Measurements from ENCODE around the gene ANO3.

The ANO3 gene

DNA sequence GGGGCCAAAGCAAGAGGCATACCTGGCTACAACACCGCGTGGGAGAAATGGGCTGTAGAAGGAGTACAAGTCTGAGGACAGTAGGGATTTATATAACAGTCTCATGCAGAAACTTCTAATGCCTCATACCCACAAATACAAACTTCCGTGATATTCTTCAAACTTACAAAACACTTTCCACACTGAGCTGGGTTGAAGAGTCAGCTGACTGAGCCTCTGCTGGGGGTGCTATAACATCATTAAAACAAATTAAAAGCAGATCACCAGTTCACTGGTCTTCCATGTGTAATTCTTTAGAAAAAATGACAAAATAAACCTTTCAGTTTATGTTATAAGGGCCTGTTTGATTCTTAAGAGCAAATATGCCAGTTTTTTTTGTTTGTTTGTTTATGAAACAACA is 148.1 kb downstream of the ANO3 start:
- no peaks in the 10 kb centered on the region for H3K27me3 ChIP-seq (ENCODE audit: insufficient read depth, low read length)
- no peak overlapping the region for H4K91ac ChIP-seq (ENCODE audit: low read depth, low read length)
- no peak overlapping the region for H3K23ac ChIP-seq (ENCODE audit: low read length)
- H2BK5ac ChIP-seq (ENCODE audit: low read depth, low read length, poor library complexity) = no peak overlapping the region
- no peak overlapping the region for H3K18ac ChIP-seq (ENCODE audit: low read length)
- H3K4me1 ChIP-seq (ENCODE audit: control insufficient read depth in 1 of 2, insufficient read depth in 2 of 2, low read length in 2 of 2) = no peaks in the 10 kb centered on the region
- no peak overlapping the region for H2AK5ac ChIP-seq (ENCODE audit: low read length)
- H2AFZ ChIP-seq (ENCODE audit: insufficient read depth, low read length, poor library complexity) = no peak overlapping the region
- no peak for DNase-seq
- H3K4me3 ChIP-seq (ENCODE audit: low read depth, low read length) = no peak overlapping the region
- no CpG with 5 or more reads among the region's 3 CpGs for WGBS (ENCODE audit: extremely low coverage, insufficient coverage, insufficient read length)
- H4K12ac ChIP-seq (ENCODE audit: low read depth, low read length) = no peak overlapping the region
- no peak overlapping the region for H3K14ac ChIP-seq (ENCODE audit: low read length)
- H3K27ac ChIP-seq (ENCODE audit: low read depth, low read length) = no peak overlapping the region
- H3K79me2 ChIP-seq (ENCODE audit: control insufficient read depth, insufficient read depth, low read length, poor library complexity) = no peaks in the 10 kb centered on the region
- H2BK120ac ChIP-seq (ENCODE audit: insufficient read depth, low read length, poor library complexity) = no peak overlapping the region
- H3K9ac ChIP-seq (ENCODE audit: low read length) = no peak overlapping the region
- H3K36me3 ChIP-seq (ENCODE audit: control insufficient read depth in 1 of 2, insufficient read depth in 2 of 2, low read length in 2 of 2) = no peaks in the 10 kb centered on the region
- H4K8ac ChIP-seq (ENCODE audit: low read depth, low read length) = no peak overlapping the region
- H3K4me2 ChIP-seq (ENCODE audit: low read length) = no peak overlapping the region
- no peak overlapping the region for H3K4ac ChIP-seq (ENCODE audit: low read depth, low read length)
- peaks cover 3% of the 10 kb centered on the region for H3K9me3 ChIP-seq (ENCODE audit: insufficient read depth, low read depth, low read length)
- no peaks in the 10 kb centered on the region for H3K79me1 ChIP-seq (ENCODE audit: low read length)
- no peak overlapping the region for H2BK12ac ChIP-seq (ENCODE audit: low read length)

DNA sequence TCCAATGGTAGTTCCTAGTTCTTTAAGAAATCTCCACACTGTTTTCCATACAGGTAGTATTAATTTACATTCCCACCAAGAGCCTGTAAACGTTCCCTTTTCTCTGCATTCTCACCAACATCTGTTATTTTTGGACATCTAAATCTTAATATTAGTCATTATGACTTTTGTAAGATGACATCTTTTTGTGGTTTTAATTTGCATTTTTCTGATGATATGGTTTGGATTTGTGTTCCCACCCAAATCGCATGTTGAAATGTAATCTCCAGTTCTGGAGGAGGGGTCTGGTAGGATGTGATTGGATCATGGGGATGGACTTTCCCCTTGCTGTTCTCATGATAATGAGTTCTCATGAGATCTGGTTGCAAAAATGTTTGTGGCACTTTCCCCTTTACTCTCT is 151.2 kb downstream of the ANO3 start:
- H3K4me3 ChIP-seq (ENCODE audit: low read depth, low read length) = no peak overlapping the region
- H3K9me3 ChIP-seq (ENCODE audit: insufficient read depth, low read depth, low read length) = peaks cover 3% of the 10 kb centered on the region
- H3K4me1 ChIP-seq (ENCODE audit: control insufficient read depth in 1 of 2, insufficient read depth in 2 of 2, low read length in 2 of 2) = no peaks in the 10 kb centered on the region
- no peaks in the 10 kb centered on the region for H3K36me3 ChIP-seq (ENCODE audit: control insufficient read depth in 1 of 2, insufficient read depth in 2 of 2, low read length in 2 of 2)
- H3K14ac ChIP-seq (ENCODE audit: low read length) = no peak overlapping the region
- H2BK12ac ChIP-seq (ENCODE audit: low read length) = no peak overlapping the region
- H3K9ac ChIP-seq (ENCODE audit: low read length) = no peak overlapping the region
- no peaks in the 10 kb centered on the region for H3K27me3 ChIP-seq (ENCODE audit: insufficient read depth, low read length)
- H2AFZ ChIP-seq (ENCODE audit: insufficient read depth, low read length, poor library complexity) = no peak overlapping the region
- no peak overlapping the region for H3K4me2 ChIP-seq (ENCODE audit: low read length)
- no peaks in the 10 kb centered on the region for H3K79me1 ChIP-seq (ENCODE audit: low read length)
- H3K79me2 ChIP-seq (ENCODE audit: control insufficient read depth, insufficient read depth, low read length, poor library complexity) = no peaks in the 10 kb centered on the region
- no CpG with 5 or more reads among the region's 2 CpGs for WGBS (ENCODE audit: extremely low coverage, insufficient coverage, insufficient read length)
- H3K4ac ChIP-seq (ENCODE audit: low read depth, low read length) = no peak overlapping the region
- no peak overlapping the region for H2BK120ac ChIP-seq (ENCODE audit: insufficient read depth, low read length, poor library complexity)
- no peak overlapping the region for H4K12ac ChIP-seq (ENCODE audit: low read depth, low read length)
- no peak for DNase-seq
- no peak overlapping the region for H4K91ac ChIP-seq (ENCODE audit: low read depth, low read length)
- no peak overlapping the region for H3K23ac ChIP-seq (ENCODE audit: low read length)
- no peak overlapping the region for H4K8ac ChIP-seq (ENCODE audit: low read depth, low read length)
- no peak overlapping the region for H3K27ac ChIP-seq (ENCODE audit: low read depth, low read length)
- H3K18ac ChIP-seq (ENCODE audit: low read length) = no peak overlapping the region
- no peak overlapping the region for H2AK5ac ChIP-seq (ENCODE audit: low read length)
- H2BK5ac ChIP-seq (ENCODE audit: low read depth, low read length, poor library complexity) = no peak overlapping the region

DNA sequence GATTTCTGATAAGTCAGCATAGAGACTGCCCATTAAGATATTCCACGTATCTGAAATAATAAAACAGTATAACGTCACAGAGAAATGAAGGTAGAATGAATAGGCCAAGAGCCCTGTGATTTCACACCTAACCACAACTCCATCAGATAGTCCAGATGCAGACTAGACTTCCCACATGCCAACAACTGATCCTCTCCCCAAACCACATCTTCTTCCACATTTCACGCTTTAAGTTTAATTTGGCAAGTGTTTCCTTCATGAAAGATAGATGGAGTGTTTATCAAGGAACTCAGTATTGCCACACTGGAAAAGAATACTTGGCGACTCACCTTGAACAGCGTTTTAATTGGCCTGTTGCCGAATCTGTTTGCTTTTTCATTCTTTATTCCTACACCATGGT is 158.6 kb downstream of the ANO3 start:
- no peaks in the 10 kb centered on the region for H3K36me3 ChIP-seq (ENCODE audit: control insufficient read depth in 1 of 2, insufficient read depth in 2 of 2, low read length in 2 of 2)
- H2AK5ac ChIP-seq (ENCODE audit: low read length) = no peak overlapping the region
- H2AFZ ChIP-seq (ENCODE audit: insufficient read depth, low read length, poor library complexity) = no peak overlapping the region
- no peak overlapping the region for H2BK5ac ChIP-seq (ENCODE audit: low read depth, low read length, poor library complexity)
- no peak overlapping the region for H3K14ac ChIP-seq (ENCODE audit: low read length)
- no peaks in the 10 kb centered on the region for H3K27me3 ChIP-seq (ENCODE audit: insufficient read depth, low read length)
- H3K27ac ChIP-seq (ENCODE audit: low read depth, low read length) = no peak overlapping the region
- no peak overlapping the region for H3K4me3 ChIP-seq (ENCODE audit: low read depth, low read length)
- H2BK12ac ChIP-seq (ENCODE audit: low read length) = no peak overlapping the region
- peaks cover 6% of the 10 kb centered on the region for H3K9me3 ChIP-seq (ENCODE audit: insufficient read depth, low read depth, low read length)
- DNase-seq = no peak
- H2BK120ac ChIP-seq (ENCODE audit: insufficient read depth, low read length, poor library complexity) = no peak overlapping the region
- H3K18ac ChIP-seq (ENCODE audit: low read length) = no peak overlapping the region
- H4K8ac ChIP-seq (ENCODE audit: low read depth, low read length) = no peak overlapping the region
- H3K9ac ChIP-seq (ENCODE audit: low read length) = no peak overlapping the region
- whole genome bisulfite sequencing (ENCODE audit: extremely low coverage, insufficient coverage, insufficient read length) = no CpG with 5 or more reads among the region's 6 CpGs
- H4K12ac ChIP-seq (ENCODE audit: low read depth, low read length) = no peak overlapping the region
- no peaks in the 10 kb centered on the region for H3K79me2 ChIP-seq (ENCODE audit: control insufficient read depth, insufficient read depth, low read length, poor library complexity)
- no peaks in the 10 kb centered on the region for H3K79me1 ChIP-seq (ENCODE audit: low read length)
- H4K91ac ChIP-seq (ENCODE audit: low read depth, low read length) = no peak overlapping the region
- no peak overlapping the region for H3K4ac ChIP-seq (ENCODE audit: low read depth, low read length)
- no peak overlapping the region for H3K23ac ChIP-seq (ENCODE audit: low read length)
- H3K4me2 ChIP-seq (ENCODE audit: low read length) = no peak overlapping the region
- H3K4me1 ChIP-seq (ENCODE audit: control insufficient read depth in 1 of 2, insufficient read depth in 2 of 2, low read length in 2 of 2) = no peaks in the 10 kb centered on the region

DNA sequence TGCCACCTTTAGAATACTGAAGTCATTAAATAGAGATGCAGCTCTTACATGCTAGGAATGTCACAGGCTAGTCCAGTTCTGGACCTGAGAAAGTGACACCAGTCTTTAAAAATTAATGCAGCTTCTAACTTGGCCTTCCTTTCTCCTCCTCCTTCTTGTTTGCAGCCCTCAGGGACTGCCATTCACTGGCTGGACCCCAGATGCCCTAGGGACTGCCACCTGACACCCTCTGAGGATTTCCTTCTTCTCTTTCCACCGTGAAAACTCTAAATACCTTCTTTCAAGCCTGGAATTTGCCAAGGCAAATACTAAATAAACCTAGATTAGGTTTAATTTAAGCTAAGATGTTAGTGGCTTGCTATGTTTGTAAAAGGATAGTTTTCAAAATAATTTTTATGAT is 161.7 kb downstream of the ANO3 start:
- Histone ChIP-seq H2AFZ (ENCODE audit: insufficient read depth, low read length, poor library complexity) (no peak overlapping the region), H2BK120ac (ENCODE audit: insufficient read depth, low read length, poor library complexity) (no peak overlapping the region), H4K91ac (ENCODE audit: low read depth, low read length) (no peak overlapping the region), H4K12ac (ENCODE audit: low read depth, low read length) (no peak overlapping the region), H3K4me2 (ENCODE audit: low read length) (no peak overlapping the region), H3K9ac (ENCODE audit: low read length) (no peak overlapping the region), H3K79me2 (ENCODE audit: control insufficient read depth, insufficient read depth, low read length, poor library complexity) (no peaks in the 10 kb centered on the region), H3K79me1 (ENCODE audit: low read length) (no peaks in the 10 kb centered on the region), H3K4me1 (ENCODE audit: control insufficient read depth in 1 of 2, insufficient read depth in 2 of 2, low read length in 2 of 2) (no peaks in the 10 kb centered on the region), H3K9me3 (ENCODE audit: insufficient read depth, low read depth, low read length) (peaks cover 4% of the 10 kb centered on the region), H3K27ac (ENCODE audit: low read depth, low read length) (no peak overlapping the region), H3K23ac (ENCODE audit: low read length) (no peak overlapping the region), H2AK5ac (ENCODE audit: low read length) (no peak overlapping the region), H2BK12ac (ENCODE audit: low read length) (no peak overlapping the region), H4K8ac (ENCODE audit: low read depth, low read length) (no peak overlapping the region), H3K18ac (ENCODE audit: low read length) (no peak overlapping the region), H3K36me3 (ENCODE audit: control insufficient read depth in 1 of 2, insufficient read depth in 2 of 2, low read length in 2 of 2) (no peaks in the 10 kb centered on the region), H3K27me3 (ENCODE audit: insufficient read depth, low read length) (no peaks in the 10 kb centered on the region), H3K4ac (ENCODE audit: low read depth, low read length) (no peak overlapping the region), H3K14ac (ENCODE audit: low read length) (no peak overlapping the region), H3K4me3 (ENCODE audit: low read depth, low read length) (no peak overlapping the region), H2BK5ac (ENCODE audit: low read depth, low read length, poor library complexity) (no peak overlapping the region)
- DNase-seq = no peak
- no CpG with 5 or more reads among the region's 1 CpG for WGBS (ENCODE audit: extremely low coverage, insufficient coverage, insufficient read length)

Data from trophoblast cell (in vitro differentiated cells and primary cell).